Transverse colon (tissue), 4 donors: Measurements from ENCODE around the gene MICAL2.

ENCODE experiments used
- CTCF ChIP-seq, 5 experiments: fragments of 200-600 bp in 3 of 5; fragments of 450-650 bp in 2 of 5; sonication (generic) in 3 of 5; IDR thresholded peaks; 1 replicate in 2 of 5; 2 replicates in 3 of 5; pipeline ENCODE4 v1.5.1; 2016 to 2017; ENCODE audit warnings: antibody characterized with exemption in 5 of 5, inconsistent platforms in 3 of 5, mild to moderate bottlenecking in 2 of 5, moderate library complexity in 1 of 5
- EP300 ChIP-seq: sonication (generic); formaldehyde crosslinking; IDR thresholded peaks from one replicate; pipeline ENCODE4 v1.6.1; 2017; ENCODE audit warnings: antibody characterized with exemption, low read depth
- POLR2A ChIP-seq: fragments of 450-650 bp; IDR thresholded peaks from one replicate; pipeline ENCODE4 v1.6.1; 2016; ENCODE audit warnings: antibody characterized with exemption, mild to moderate bottlenecking, moderate library complexity
- POLR2AphosphoS5 ChIP-seq, 3 donors: sonication (generic); formaldehyde crosslinking; IDR thresholded peaks; one replicate each; pipeline ENCODE4 v1.6.1; 2016; ENCODE audit warnings: antibody characterized with exemption in 3 of 3

- TF ChIP-seq CTCF (IDR thresholded peaks at IDR 0.05) (no peak), POLR2A (no peak), POLR2AphosphoS5 (IDR thresholded peaks at IDR 0.05) (no peak), EP300 (no peak)
Observed at GRCh38 chr11:12135185-12135584, 24.8 kb downstream of the MICAL2 start.
